ENCODE data around the gene CYTH2. TPM values are rescaled to one million over a fixed set of nuclear protein-coding genes. Genes with fewer than 3 reads are reported as not detected.

The CYTH2 gene
- polyA plus RNA-seq, 2 of the 4 experiments (the other 2 are of a cell fraction) = 33.4 to 50.5 TPM

GRCh38 chr19:48499316-48500090 lies 30.3 kb downstream of the CYTH2 start:
- DNase-seq (ENCODE audit: low read depth in 1 of 2, low spot score in 1 of 2) = no peak
- TF ChIP-seq REST (IDR thresholded peaks at IDR 0.05) (no peak), FOSB (CRISPR knock-in tag; IDR thresholded peaks at IDR 0.05) (no peak), HES2 (IDR thresholded peaks at IDR 0.05) (no peak), RFX5 (IDR thresholded peaks at IDR 0.05) (no peak)
- Histone ChIP-seq H3K27ac (peak overlapping the region in 1 of 2 experiments; percentile 12; a peak in 1 of 6 replicates), H3K4me1 (peaks cover 20% of the 10 kb centered on the region), H3K4me2 (no peak overlapping the region), H3K9me3 (no peaks in the 10 kb centered on the region), H3K4me3 (no peak overlapping the region)
- WGBS (ENCODE audit: missing lambda C conversion rate) = 79% methylated on average over 21 of the region's 44 CpGs
- no peak for ATAC-seq
- ChIA-PET CTCF (interaction anchor here (1.1 to 9.4 kb wide), 3 partner anchors 10 to 109 kb away, joined by 5 to 152 read pairs (median 5); no protein-coding TSS in a partner anchor), POLR2A (no interaction called here)
- no peak for FAIRE-seq

GRCh38 chr19:48500830-48501493 lies 31.8 kb downstream of the CYTH2 start:
- FAIRE-seq (no peak), ATAC-seq (peak; percentile 0 to 25; a peak in 2 of 6 replicates), DNase-seq (ENCODE audit: low read depth in 1 of 2, low spot score in 1 of 2) (no peak)
- peaks cover 17% of the 10 kb centered on the region for H3K4me1 ChIP-seq
- peak overlapping the region; percentile 72 to 85 for H3K27ac ChIP-seq
- 54% methylated on average over 26 of the region's 32 CpGs for WGBS (ENCODE audit: missing lambda C conversion rate)
- ChIA-PET CTCF (interaction anchor here (1.5 to 9.4 kb wide), 4 partner anchors 11 to 108 kb away, joined by 5 to 152 read pairs (median 10); no protein-coding TSS in a partner anchor), POLR2A (interaction anchor here (0.6 kb wide), 1 partner anchor 86 kb away, joined by 4 read pairs; no protein-coding TSS in a partner anchor)
- peak overlapping the region; percentile 45 for H3K4me3 ChIP-seq
- TF ChIP-seq MAX (IDR thresholded peaks at IDR 0.05) (no peak), ZNF302 (CRISPR knock-in tag; IDR thresholded peaks at IDR 0.05) (no peak), RARB (CRISPR knock-in tag; IDR thresholded peaks at IDR 0.05) (no peak), KDM1A (IDR thresholded peaks at IDR 0.05; ENCODE audit: low read depth) (no peak), TP53 (CRISPR knock-in tag; IDR thresholded peaks at IDR 0.05) (0 out of 2 replicates have a peak, but pooled peaks have one; percentile 37), PHF8 (IDR thresholded peaks at IDR 0.05; ENCODE audit: borderline replicate concordance, low read depth) (no peak), HOXA7 (CRISPR knock-in tag; IDR thresholded peaks at IDR 0.05) (no peak), SMC3 (IDR thresholded peaks at IDR 0.05) (no peak), JUN (IDR thresholded peaks at IDR 0.05) (no peak), POLR2A (IDR thresholded peaks at IDR 0.05; ENCODE audit: low read length) (no peak), CBX8 (IDR thresholded peaks at IDR 0.05) (no peak), TFCP2L1 (CRISPR knock-in tag; IDR thresholded peaks at IDR 0.05) (peak; percentile 15; the same call in 1 of the 2 replicates)
- peak overlapping the region; percentile 89 for H3K4me2 ChIP-seq
- H3K9me3 ChIP-seq = no peaks in the 10 kb centered on the region

Measured in A549 (cell line).